NB4 (cell line): ENCODE measurements around the gene NOS2.

ENCODE experiments used
- DNase-seq: peaks from one replicate; pipeline ENCODE4 v3.0.0; 2010; ENCODE audit warnings: low read depth
- H3K4me3 ChIP-seq: one replicate; pipeline ENCODE4 v1.5.1; 2011; ENCODE audit warnings: mild to moderate bottlenecking, low read depth, low read length, moderate library complexity
- MYC ChIP-seq: IDR thresholded peaks from 2 replicates; pipeline ENCODE4 v1.6.1; 2011; ENCODE audit warnings: low read depth, low read length
- POLR2A ChIP-seq: IDR thresholded peaks from 2 replicates; pipeline ENCODE4 v1.6.1; 2011; ENCODE audit warnings: mild to moderate bottlenecking; ENCODE audit not compliant: insufficient read length; ENCODE audit errors: extremely low read depth
- TF ChIP-seq, protein P1 (sequence below): IDR thresholded peaks from 2 replicates; pipeline ENCODE4 v1.6.1; 2011; ENCODE audit warnings: low read depth, low read length
- TF ChIP-seq, protein P2 (sequence below): IDR thresholded peaks from one replicate; pipeline ENCODE4 v1.5.1; 2012; ENCODE audit warnings: low read depth, low read length

The NOS2 gene

DNA sequence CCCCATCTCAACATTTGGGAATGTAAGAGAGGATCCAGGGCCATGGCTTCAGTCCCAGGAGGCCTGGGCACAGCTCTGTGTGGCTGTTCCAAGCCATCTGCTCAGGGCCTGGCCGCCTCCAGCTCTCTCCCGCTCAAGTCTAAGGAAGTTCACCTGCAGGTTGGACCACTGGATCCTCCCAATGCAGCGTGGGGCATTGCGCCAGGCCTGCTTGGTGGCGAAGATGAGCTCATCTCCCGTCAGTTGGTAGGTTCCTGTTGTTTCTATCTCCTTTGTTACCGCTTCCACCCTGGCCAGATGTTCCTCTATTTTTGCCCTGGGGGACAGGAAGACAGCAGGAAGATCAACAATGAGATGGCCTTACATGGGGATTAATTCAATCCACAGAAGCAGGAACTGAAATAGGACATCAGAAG, 17.5 kb downstream of the NOS2 start:
- DNase-seq, result peak; percentile 49
- TF ChIP-seq MYC (no peak), POLR2A (no peak)
- TF ChIP-seq, protein P1, sequence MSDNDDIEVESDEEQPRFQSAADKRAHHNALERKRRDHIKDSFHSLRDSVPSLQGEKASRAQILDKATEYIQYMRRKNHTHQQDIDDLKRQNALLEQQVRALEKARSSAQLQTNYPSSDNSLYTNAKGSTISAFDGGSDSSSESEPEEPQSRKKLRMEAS, result no peak
- TF ChIP-seq, protein P2, sequence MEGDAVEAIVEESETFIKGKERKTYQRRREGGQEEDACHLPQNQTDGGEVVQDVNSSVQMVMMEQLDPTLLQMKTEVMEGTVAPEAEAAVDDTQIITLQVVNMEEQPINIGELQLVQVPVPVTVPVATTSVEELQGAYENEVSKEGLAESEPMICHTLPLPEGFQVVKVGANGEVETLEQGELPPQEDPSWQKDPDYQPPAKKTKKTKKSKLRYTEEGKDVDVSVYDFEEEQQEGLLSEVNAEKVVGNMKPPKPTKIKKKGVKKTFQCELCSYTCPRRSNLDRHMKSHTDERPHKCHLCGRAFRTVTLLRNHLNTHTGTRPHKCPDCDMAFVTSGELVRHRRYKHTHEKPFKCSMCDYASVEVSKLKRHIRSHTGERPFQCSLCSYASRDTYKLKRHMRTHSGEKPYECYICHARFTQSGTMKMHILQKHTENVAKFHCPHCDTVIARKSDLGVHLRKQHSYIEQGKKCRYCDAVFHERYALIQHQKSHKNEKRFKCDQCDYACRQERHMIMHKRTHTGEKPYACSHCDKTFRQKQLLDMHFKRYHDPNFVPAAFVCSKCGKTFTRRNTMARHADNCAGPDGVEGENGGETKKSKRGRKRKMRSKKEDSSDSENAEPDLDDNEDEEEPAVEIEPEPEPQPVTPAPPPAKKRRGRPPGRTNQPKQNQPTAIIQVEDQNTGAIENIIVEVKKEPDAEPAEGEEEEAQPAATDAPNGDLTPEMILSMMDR, result no peak

DNA sequence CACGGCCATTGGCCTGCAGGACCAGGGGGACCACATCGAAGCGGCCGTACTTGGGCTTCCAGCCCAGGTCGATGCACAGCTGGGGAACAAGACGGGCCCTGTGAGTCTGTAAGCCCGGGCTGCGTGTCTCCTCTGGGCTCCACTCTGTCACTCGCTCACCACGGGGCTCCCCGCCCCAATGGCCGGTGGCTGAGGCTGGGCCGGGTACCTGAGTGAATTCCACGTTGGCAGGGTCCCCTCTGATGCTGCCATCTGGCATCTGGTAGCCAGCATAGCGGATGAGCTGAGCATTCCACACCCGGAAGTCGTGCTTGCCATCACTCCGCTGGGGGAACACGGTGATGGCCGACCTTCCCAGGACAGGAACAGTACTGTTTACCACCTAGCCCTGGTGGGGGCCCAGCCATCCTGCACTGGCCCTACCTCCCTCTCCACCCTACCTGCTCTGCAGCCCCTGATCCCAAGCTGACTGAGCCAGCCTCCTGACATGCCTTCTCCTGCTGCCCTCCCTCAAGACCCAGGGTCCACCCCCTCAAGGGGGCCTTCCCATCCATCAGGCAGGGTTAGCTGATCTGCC, 19.4 kb downstream of the NOS2 start:
- no peak overlapping the region for H3K4me3 ChIP-seq
- DNase-seq, result no peak
- TF ChIP-seq MYC (no peak), POLR2A (no peak)
- TF ChIP-seq, protein P1, result no peak
- TF ChIP-seq, protein P2, result no peak

More for the DNA sequence above, 17.5 kb downstream of the NOS2 start:
- H3K4me3 ChIP-seq, result no peak overlapping the region

DNA sequence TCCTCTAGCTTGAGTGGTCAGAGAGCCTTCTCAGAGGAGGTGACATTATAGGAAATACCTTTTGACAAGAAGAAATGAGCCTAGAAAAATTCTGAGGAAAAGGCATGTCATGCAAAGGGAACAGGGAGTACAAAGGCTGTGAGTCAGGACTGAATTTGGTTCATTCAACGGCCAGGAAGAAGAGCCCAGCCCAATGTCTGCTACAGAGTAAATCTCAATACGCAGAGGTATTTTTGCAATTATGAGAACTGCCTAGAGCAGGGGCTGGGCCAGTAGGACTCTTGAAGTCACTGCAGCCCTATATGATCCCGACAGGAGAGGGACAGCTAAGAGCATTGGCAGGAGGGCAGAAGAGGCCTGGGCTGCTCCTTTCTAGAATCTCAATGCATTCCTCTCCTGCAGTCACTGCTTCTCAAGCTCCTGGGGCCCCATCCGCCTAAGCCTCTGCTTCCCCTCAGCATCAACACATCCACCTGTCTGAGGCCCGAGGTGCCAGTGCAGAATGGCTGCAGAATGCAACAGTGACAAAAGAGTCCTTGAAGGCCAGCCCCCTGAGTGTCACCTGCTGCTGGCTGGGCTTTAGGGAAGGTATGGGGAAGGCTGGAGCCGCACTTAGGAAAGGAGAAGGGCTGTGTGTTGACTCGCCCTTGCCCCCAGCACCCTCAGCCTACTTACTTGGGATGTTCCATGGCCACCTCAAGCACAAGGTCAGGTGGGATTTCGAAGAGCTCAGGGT, 20.1 kb downstream of the NOS2 start:
- DNase-seq, result no peak
- H3K4me3 ChIP-seq, result no peak overlapping the region
- TF ChIP-seq, protein P2, result no peak
- no peak for TF ChIP-seq MYC
- TF ChIP-seq, protein P1, result no peak

DNA sequence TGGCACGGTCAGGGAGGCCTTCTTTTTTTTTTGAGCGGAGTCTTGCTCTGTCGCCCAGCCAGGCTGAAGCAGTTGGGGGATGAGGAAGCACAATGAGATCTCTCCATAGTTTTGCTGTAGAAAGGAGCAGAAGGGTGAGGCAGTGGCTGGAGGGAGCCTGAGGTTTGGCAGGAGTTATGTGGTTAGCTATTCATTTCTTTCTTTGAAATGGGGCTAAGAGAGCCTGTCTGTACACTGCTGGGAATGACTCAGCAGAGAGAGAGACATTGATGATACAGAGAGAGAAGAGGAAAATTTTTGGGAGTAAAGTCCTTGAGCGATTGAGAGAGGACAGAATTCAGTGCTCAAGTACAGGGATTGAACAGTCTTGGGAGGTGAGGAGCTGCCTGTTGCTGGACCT, 22.1 kb downstream of the NOS2 start:
- DNase-seq, result no peak
- no peak overlapping the region for H3K4me3 ChIP-seq
- TF ChIP-seq POLR2A, result no peak
- TF ChIP-seq, protein P1, result no peak
- TF ChIP-seq, protein P2, result no peak
- no peak for TF ChIP-seq MYC

DNA sequence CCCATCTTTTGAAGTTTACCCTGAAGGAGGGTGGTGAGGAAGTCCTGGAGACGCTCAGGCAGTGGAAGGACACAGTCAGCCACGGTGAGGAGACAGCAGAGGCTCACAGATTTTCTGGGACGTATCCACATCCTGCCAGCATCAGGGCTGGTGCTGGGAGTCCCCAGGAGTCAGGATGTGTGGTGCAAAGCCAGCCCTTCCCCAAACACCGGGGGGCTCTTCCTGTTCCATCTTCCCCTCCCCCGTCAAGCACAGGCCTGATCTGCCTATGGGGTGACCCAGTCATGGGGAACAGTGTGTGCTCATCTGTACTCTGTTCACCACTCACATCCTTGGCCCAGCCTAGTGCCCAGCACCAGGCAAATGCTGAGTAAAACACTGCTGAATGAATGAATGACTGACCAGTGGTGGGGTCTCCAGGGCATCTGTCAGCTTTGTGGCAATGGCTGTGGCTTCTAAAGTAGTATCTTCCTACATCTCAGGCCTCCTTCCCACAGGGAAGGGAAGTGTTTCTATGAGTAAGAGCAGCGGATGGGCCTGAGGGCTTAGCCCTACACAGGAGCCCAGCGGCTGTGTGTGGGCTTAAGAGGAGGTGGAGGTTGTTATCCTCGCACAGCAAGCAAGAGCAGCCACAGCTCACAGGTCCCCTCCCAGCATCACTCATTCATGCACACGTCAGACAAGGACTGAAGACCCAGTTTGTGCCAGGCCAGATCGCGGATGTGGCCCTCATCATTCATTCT, 23.3 kb downstream of the NOS2 start:
- DNase-seq, result no peak
- no peak overlapping the region for H3K4me3 ChIP-seq
- TF ChIP-seq, protein P1, result no peak
- TF ChIP-seq MYC (no peak), POLR2A (no peak)
- TF ChIP-seq, protein P2, result no peak
